Aorta (tissue), 5 donors: ENCODE measurements around the gene DBR1. TPM values are rescaled to one million over a fixed set of nuclear protein-coding genes. Genes with fewer than 3 reads are reported as not detected.
A peak's percentile ranks its signal among the peaks of the same experiment; 100 is the strongest.

Experiments used
- ATAC-seq: fragments of 200-7000 bp; cut with Tn5 transposase; one replicate; pipeline ENCODE4 v1.9.1; 2022; ENCODE audit warnings: moderate library complexity; ENCODE audit not compliant: low FRiP score
- DNase-seq, 2 donors: peaks; one replicate each; pipeline ENCODE4 v3.0.0-alpha.2; 2020
- H3K27ac ChIP-seq, 2 donors: one replicate each; pipeline ENCODE4 v1.5.1; 2013; ENCODE audit warnings: low read length in 2 of 2, mild to moderate bottlenecking in 2 of 2, moderate library complexity in 2 of 2, control low read depth in 1 of 2, inconsistent platforms in 1 of 2, low read depth in 1 of 2
- H3K27me3 ChIP-seq, 2 donors: one replicate each; pipeline ENCODE4 v1.6.1; 2013; ENCODE audit warnings: control low read depth in 1 of 2, low read length in 1 of 2, mild to moderate bottlenecking in 1 of 2, moderate library complexity in 1 of 2; ENCODE audit not compliant: insufficient read depth in 2 of 2, control insufficient read depth in 1 of 2
- H3K36me3 ChIP-seq, 2 donors: one replicate each; pipeline ENCODE4 v1.6.1; 2013; ENCODE audit warnings: control low read depth in 1 of 2, low read length in 1 of 2, mild to moderate bottlenecking in 1 of 2; ENCODE audit not compliant: insufficient read depth in 2 of 2, control insufficient read depth in 1 of 2
- H3K4me1 ChIP-seq, 2 donors: one replicate each; pipeline ENCODE4 v1.6.1; 2013; ENCODE audit warnings: low read length in 2 of 2, control low read depth in 1 of 2, mild to moderate bottlenecking in 1 of 2, moderate library complexity in 1 of 2; ENCODE audit not compliant: insufficient read depth in 2 of 2, control insufficient read depth in 1 of 2
- H3K4me3 ChIP-seq, 2 donors: one replicate each; pipeline ENCODE4 v1.5.1; 2013; ENCODE audit warnings: low read length in 2 of 2, control low read depth in 1 of 2, mild to moderate bottlenecking in 1 of 2
- H3K9me3 ChIP-seq: one replicate; pipeline ENCODE4 v1.6.1; 2013; ENCODE audit warnings: mild to moderate bottlenecking, low read length; ENCODE audit not compliant: control insufficient read depth
- WGBS, 2 donors: extraction: QIAGEN DNeasy Blood & Tissue Kit; methylation state at CpG; one replicate each; pipeline ENCODE4 v1.1.7; 2013; 5-methylcytosine and 5-hydroxymethylcytosine counted together
- intact Hi-C, 2 donors: fragments of 100-400 bp; cut with DNase I; formaldehyde crosslinking; loops; one replicate each; pipeline versions ENCODE4 v1.14.2 to v1.15.0; 2022
- polyA plus RNA-seq, 2 donors: library from polyadenylated mRNA; stranded (reverse); fragments of 200-250 nt; gene quantifications; one replicate each; pipeline ENCODE4 v1.2.3, GENCODE V29; 2013
- total RNA-seq, 2 donors: library from RNA; stranded (reverse); fragmentation: NEBNext Ultra II Directional; extraction: Animal tissue kit (Norgen Biotek cat#: 25700); gene quantifications; one replicate each; pipeline ENCODE4 v1.2.1, GENCODE V29; 2021
- donor health status: healthy with polysubstance abuse.
- donor health status: Bipolar disorder and iron deficiency.
- donor health status: DM: no; HTN: no; CAD: no.
- donor health status: DM: no; HTN: no; CAD: no.
- donor health status: DM: yes; HTN: yes; CAD: no.

DBR1 gene
- total and polyA plus RNA-seq, 4 donors, result 5.5 to 15.3 (median 10.5) TPM

GRCh38 chr3:138137861-138138260 lies 36.9 kb downstream of the DBR1 start:
- no peak overlapping the region for H3K27ac ChIP-seq
- ATAC-seq (no peak), DNase-seq (no peak)
- H3K36me3 ChIP-seq, result no peaks in the 10 kb centered on the region
- H3K4me1 ChIP-seq, result peaks cover 0 to 2% of the 10 kb centered on the region in 2 donors
- intact Hi-C loops, result no loop called here
- H3K27me3 ChIP-seq, result no peaks in the 10 kb centered on the region
- H3K4me3 ChIP-seq, result no peak overlapping the region
- WGBS, 2 donors, result 59 to 70% methylated on average over 2 of the region's 2 CpGs
- no peaks in the 10 kb centered on the region for H3K9me3 ChIP-seq

DNA sequence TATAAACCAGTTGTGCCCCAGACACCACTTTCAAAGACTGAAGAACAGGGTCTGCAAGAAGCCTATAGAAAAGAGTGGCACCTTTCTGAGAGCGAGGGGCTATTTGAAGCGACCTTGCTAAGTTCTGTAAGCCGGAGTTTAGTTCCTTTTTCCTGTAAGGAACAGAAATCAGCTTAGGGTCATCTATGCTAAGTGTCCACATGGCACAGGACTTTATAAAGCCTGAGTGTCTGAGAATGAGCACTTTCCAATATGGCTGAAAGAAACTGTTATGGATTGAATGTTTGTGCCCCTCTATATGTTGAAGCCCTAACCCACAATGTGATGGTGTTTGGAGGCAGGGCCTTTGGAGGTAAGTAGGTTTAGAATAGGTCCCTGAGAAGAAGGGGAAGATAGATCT lies 38.5 kb downstream of the DBR1 start:
- Histone ChIP-seq H3K4me3 (no peak overlapping the region), H3K36me3 (no peaks in the 10 kb centered on the region), H3K9me3 (no peaks in the 10 kb centered on the region), H3K27ac (no peak overlapping the region), H3K27me3 (no peaks in the 10 kb centered on the region), H3K4me1 (peaks cover 0 to 2% of the 10 kb centered on the region in 2 donors)
- ATAC-seq (no peak), DNase-seq (no peak)
- 88% methylated on average over 3 of the region's 3 CpGs for WGBS, 2 donors
- intact Hi-C loops, result no loop called here

DNA sequence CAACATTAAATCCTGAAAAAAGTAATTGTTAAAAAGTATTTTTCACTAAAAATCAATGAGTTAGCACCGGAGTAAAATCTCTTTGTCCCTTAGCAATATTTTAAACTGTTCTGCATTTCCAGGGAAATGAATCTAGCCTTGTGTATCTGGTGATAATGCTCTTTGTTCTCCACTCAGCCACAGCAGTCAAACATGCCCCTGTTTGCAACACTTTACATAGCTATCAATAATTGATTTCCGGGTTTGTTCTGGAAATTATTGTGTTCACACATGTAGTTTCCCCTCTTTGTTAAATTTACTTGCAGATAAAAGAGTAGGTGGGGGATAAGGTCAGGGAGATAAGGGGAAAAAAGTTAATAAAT lies 38.9 kb downstream of the DBR1 start:
- no peak overlapping the region for H3K4me3 ChIP-seq
- H3K4me1 ChIP-seq, result peaks cover 0 to 2% of the 10 kb centered on the region in 2 donors
- DNase-seq, result no peak
- H3K9me3 ChIP-seq, result no peaks in the 10 kb centered on the region
- 83 to 85% methylated on average over 2 of the region's 2 CpGs for WGBS, 2 donors
- ATAC-seq, result no peak
- H3K27me3 ChIP-seq, result no peaks in the 10 kb centered on the region
- H3K36me3 ChIP-seq, result no peaks in the 10 kb centered on the region
- H3K27ac ChIP-seq, result no peak overlapping the region
- intact Hi-C loops, result no loop called here

GRCh38 chr3:138135146-138135832 lies 39.4 kb downstream of the DBR1 start:
- no peak for DNase-seq
- Histone ChIP-seq H3K27me3 (no peaks in the 10 kb centered on the region), H3K36me3 (no peaks in the 10 kb centered on the region), H3K9me3 (no peaks in the 10 kb centered on the region), H3K4me1 (peaks cover 0 to 2% of the 10 kb centered on the region in 2 donors), H3K27ac (no peak overlapping the region), H3K4me3 (no peak overlapping the region)
- intact Hi-C loops, result no loop called here
- no peak for ATAC-seq
- 74 to 81% methylated on average over 3 of the region's 3 CpGs for WGBS, 2 donors

DNA sequence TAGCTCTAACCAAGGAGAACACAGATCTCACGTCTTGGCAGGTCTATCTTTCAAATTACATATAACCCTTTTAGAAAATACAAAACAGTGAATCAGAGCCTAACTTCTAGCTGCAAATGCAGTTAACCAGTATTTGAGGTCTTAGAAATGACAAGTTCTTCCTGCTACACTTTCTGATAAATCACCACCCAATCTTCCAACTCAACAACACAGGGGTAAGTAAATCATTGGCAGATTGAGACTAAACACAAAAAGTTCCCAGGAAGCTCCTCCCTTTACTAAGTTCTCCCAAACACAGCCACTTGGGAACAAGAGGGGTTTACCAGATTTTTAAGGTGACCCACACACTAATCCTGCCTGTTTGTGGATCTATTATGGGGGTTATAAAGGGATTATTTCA lies 42.5 kb downstream of the DBR1 start, which contains the start of gene A4GNT:
TSS of gene A4GNT (minus strand) at position 152 of the 400 bp plus-strand sequence. CDS start 1,134 bp downstream, outside the sequence.
- 68 to 72% methylated on average over 1 of the region's 1 CpG for WGBS, 2 donors
- Histone ChIP-seq H3K4me1 (peaks cover 0 to 2% of the 10 kb centered on the region in 2 donors), H3K27ac (no peak within 1 kb of the TSS), H3K4me3 (no peak within 1 kb of the TSS), H3K9me3 (no peaks in the 10 kb centered on the region), H3K27me3 (no peaks in the 10 kb centered on the region), H3K36me3 (no peaks in the 10 kb centered on the region)
- ATAC-seq (no peak), DNase-seq (no peak)
- intact Hi-C loops, result no loop called here

GRCh38 chr3:138127636-138128365 lies 46.9 kb downstream of the DBR1 start:
- H3K9me3 ChIP-seq, result no peaks in the 10 kb centered on the region
- H3K27me3 ChIP-seq, result no peaks in the 10 kb centered on the region
- H3K4me3 ChIP-seq, result no peak overlapping the region
- ATAC-seq (no peak), DNase-seq (no peak)
- H3K36me3 ChIP-seq, result no peaks in the 10 kb centered on the region
- 78 to 86% methylated on average over 1 of the region's 1 CpG for WGBS, 2 donors
- intact Hi-C loops, result no loop called here
- no peak overlapping the region for H3K27ac ChIP-seq
- no peaks in the 10 kb centered on the region for H3K4me1 ChIP-seq

DNA sequence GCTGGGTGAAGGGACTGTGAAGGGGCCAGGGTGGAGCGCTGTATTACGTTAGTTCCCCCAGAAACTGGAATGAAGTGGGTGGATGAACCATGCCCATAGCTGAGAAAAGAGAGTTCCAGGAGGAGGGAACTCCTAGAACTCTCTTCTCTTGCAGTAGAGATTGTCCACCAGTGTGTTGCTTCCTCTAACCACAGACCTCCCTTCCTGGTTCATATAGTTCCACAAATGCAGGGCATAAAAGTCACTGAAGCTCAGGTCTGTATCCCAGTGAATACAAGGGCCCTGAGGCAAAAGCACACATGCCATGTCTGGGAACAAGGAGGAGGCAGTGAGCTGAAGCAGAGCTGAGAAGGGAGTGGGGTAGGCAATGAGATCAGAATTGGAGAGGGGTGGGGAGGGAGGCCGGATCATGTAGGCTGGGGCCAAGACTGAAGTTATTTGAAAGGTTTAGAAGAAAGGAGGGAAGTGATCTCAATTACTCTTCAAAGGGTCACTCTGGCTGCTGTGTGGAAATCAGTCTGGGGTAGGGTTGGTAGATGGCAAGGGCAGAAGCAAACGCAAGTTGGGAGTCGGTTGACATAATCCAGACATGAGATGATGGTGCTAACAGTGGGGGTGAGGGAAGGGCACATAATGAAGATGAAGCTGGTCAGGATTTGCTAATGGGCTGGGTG lies 49.0 kb downstream of the DBR1 start:
- intact Hi-C loops, result no loop called here

GRCh38 chr3:138124706-138125355 lies 49.9 kb downstream of the DBR1 start:
- H3K36me3 ChIP-seq, result no peaks in the 10 kb centered on the region
- intact Hi-C loops, result no loop called here
- no peaks in the 10 kb centered on the region for H3K4me1 ChIP-seq
- ATAC-seq, result no peak
- DNase-seq, result no peak
- WGBS, 2 donors, result 80 to 81% methylated on average over 10 of the region's 10 CpGs
- no peak overlapping the region for H3K27ac ChIP-seq
- no peaks in the 10 kb centered on the region for H3K27me3 ChIP-seq
- H3K4me3 ChIP-seq, result no peak overlapping the region
- H3K9me3 ChIP-seq, result no peaks in the 10 kb centered on the region

More for the DNA sequence above, 49.0 kb downstream of the DBR1 start:
- no peak for DNase-seq
- H3K27me3 ChIP-seq, result no peaks in the 10 kb centered on the region
- H3K9me3 ChIP-seq, result no peaks in the 10 kb centered on the region
- WGBS, 2 donors, result 49 to 56% methylated on average over 5 of the region's 5 CpGs
- no peak overlapping the region for H3K27ac ChIP-seq
- no peaks in the 10 kb centered on the region for H3K36me3 ChIP-seq
- no peak overlapping the region for H3K4me3 ChIP-seq
- H3K4me1 ChIP-seq, result no peaks in the 10 kb centered on the region
- peak; percentile 38 for ATAC-seq
